Stimulated activated CD8-positive, alpha-beta memory T cell treated with anti-CD3 and anti-CD28 coated beads, Interleukin-12 subunit alpha, Interleukin-12 subunit beta, amount 100 ng/mL, for 24 hours (primary cell): ENCODE measurements around the gene HPN.
"Not testable (repeated sequence)": the region's sequence is repeated elsewhere in the genome, so short reads cannot be mapped to it uniquely, and the experiment has no call there.

ENCODE experiments used
- DNase-seq: peaks from one replicate; pipeline ENCODE4 v3.0.0-alpha.2; 2020; ENCODE audit errors: extremely low read depth

The HPN gene

GRCh38 chr19:35027851-35028599, 13.5 kb upstream of the HPN start:
- DNase-seq, result no peak

GRCh38 chr19:35028600-35028885, 13.0 kb upstream of the HPN start:
- DNase-seq, result not testable (repeated sequence)

- not testable (repeated sequence) for DNase-seq
Measured at GRCh38 chr19:35029275-35029736, 12.2 kb upstream of the HPN start.

- no peak for DNase-seq
Measured at GRCh38 chr19:35029737-35030256, 11.7 kb upstream of the HPN start.

- peak; percentile 34 for DNase-seq
Measured at GRCh38 chr19:35030257-35031071, 11.1 kb upstream of the HPN start, which contains the start of gene SCN1B. SCN1B (plus strand) TSS chr19:35030470; CDS start chr19:35030821, 351 bp downstream.

- DNase-seq, result no peak
Measured at GRCh38 chr19:35031072-35031881, 10.2 kb upstream of the HPN start.

- no peak for DNase-seq
Measured at GRCh38 chr19:35032356-35032865, 9.1 kb upstream of the HPN start.

- no peak for DNase-seq
Measured at GRCh38 chr19:35033067-35034004, 8.2 kb upstream of the HPN start.

- DNase-seq, result no peak
Measured at GRCh38 chr19:35034005-35034502, 7.5 kb upstream of the HPN start.

GRCh38 chr19:35034588-35035382, 6.7 kb upstream of the HPN start:
- DNase-seq, result no peak

- DNase-seq, result no peak
Measured at GRCh38 chr19:35037716-35038622, 3.6 kb upstream of the HPN start.

GRCh38 chr19:35038623-35039512, 2.7 kb upstream of the HPN start:
- no peak for DNase-seq

GRCh38 chr19:35039881-35040825, 1.4 kb upstream of the HPN start:
- DNase-seq, result no peak

GRCh38 chr19:35040826-35041547, 534 bp upstream of the HPN start:
- no peak for DNase-seq

GRCh38 chr19:35042056-35042730, 672 bp downstream of the HPN start:
- DNase-seq, result no peak
